ENCODE results near the gene ELMO3. TPM values are rescaled to one million over a fixed set of nuclear protein-coding genes. Genes with fewer than 3 reads are reported as not detected.

ELMO3 gene
- total RNA-seq, 1 donor from 2014 or later: 0.16 TPM

- DNase-seq: no peak
These were observed 44.5 kb downstream of the ELMO3 start for GRCh38 chr16:67243481-67243880.

GRCh38 chr16:67244387-67245185 lies 45.7 kb downstream of the ELMO3 start:
- no peak for DNase-seq

- no peak for DNase-seq
These were observed 46.3 kb downstream of the ELMO3 start for GRCh38 chr16:67245186-67245585.

DNA sequence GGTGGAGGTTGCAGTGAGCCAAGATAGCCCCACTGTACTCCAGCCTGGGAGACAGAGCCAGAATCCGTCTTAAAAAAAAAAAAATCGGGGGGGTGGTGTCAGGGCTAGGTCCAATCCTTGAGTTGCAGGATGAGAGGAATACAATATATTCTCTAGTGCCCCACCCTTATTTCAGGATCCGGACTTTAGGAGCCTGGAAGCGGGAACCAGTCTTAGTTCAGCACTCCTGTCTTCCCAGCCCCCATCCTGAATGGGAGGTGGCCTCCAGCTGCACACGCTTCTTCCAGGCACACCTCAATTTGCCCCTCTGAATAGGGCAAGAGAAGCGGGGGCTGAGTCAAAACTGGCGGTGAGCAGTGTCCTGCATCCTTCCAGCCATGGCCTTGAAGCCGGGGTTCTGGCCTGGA lies 46.7 kb downstream of the ELMO3 start:
- no peak for DNase-seq

DNA sequence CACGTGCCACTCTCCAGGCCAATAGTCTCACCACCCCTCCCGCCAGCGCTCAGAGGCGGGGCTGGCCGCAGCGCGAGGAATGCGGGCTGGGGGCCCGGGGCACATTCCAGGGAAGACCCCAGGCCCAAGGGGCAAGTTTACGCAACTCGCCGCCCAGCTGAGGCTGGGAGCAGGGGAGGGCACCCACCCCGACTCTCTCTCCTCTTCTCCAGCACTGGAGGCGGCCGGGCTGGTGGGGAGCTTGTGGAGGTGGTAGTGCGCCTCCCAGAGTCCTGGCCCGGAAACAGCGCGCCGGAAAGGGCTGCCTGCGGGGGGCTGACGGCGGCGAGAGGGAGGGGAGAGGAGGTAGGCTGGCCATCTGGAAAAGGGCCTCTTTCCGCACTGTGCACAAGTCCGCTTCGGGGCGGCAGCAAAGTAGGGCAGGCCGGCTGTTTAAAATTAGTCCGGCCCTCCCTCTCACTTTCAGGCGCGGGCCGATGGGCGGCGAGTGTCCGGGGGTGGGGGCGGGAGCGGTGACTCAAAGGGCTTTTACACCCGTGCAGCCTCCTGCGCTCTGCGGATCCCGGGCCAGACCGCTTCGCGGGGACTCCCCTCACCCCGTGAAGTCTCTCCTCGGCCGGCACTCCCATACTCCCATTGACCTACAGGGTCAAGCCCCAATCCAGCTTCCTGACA lies 47.3 kb downstream of the ELMO3 start:
- DNase-seq: peak; percentile 69

DNA sequence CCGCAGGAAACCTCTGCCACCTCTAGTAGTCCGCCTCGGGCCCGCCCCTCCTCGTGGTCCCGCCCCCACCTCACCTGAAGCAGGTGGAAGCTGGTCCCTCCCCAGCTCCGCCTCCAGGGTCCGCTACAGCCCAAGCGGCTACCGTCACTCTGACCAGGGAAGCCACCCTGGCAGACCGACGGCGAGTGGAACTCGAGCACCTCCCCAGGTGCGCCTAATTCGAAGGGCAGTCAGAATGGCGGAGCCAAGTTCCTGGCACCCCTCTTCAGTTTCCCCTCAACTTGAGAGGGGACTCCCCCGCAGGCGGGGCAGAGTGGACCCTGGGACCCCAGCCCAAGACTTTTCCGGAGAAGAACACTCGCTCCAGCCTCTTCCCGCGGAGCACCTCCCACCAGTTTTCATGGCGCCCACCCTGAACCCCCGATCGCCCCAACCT lies 47.8 kb downstream of the ELMO3 start:
- DNase-seq: no peak

- peak; percentile 95 for DNase-seq
These were observed 48.5 kb downstream of the ELMO3 start, which contains the start of gene FHOD1 for GRCh38 chr16:67247192-67248072. TSS of gene FHOD1 (minus strand) at chr16:67247481. CDS start at chr16:67247410, 71 bp downstream.

DNA sequence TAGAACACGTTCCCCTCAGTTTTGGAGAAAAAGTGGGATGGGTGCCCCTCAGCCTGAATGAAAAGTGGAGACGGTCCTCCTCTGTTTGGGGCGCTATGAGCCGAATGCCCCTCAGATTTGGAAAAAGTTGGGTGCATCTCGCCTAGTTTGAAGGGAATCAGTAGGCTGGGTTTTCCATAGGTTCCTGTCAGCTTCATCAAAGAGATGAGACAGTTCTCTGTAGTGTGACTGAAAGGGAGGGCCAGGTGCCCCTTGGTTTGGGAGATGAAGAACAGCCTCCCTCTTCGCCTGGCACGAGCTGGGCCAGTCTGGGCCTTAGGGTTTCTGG lies 49.1 kb downstream of the ELMO3 start:
- DNase-seq: no peak

- DNase-seq: no peak
These were observed 49.7 kb downstream of the ELMO3 start, which contains the start of gene SLC9A5 for GRCh38 chr16:67248401-67249177. TSS of gene SLC9A5 (plus strand) at chr16:67248979. CDS start at chr16:67249015, 36 bp downstream.

DNA sequence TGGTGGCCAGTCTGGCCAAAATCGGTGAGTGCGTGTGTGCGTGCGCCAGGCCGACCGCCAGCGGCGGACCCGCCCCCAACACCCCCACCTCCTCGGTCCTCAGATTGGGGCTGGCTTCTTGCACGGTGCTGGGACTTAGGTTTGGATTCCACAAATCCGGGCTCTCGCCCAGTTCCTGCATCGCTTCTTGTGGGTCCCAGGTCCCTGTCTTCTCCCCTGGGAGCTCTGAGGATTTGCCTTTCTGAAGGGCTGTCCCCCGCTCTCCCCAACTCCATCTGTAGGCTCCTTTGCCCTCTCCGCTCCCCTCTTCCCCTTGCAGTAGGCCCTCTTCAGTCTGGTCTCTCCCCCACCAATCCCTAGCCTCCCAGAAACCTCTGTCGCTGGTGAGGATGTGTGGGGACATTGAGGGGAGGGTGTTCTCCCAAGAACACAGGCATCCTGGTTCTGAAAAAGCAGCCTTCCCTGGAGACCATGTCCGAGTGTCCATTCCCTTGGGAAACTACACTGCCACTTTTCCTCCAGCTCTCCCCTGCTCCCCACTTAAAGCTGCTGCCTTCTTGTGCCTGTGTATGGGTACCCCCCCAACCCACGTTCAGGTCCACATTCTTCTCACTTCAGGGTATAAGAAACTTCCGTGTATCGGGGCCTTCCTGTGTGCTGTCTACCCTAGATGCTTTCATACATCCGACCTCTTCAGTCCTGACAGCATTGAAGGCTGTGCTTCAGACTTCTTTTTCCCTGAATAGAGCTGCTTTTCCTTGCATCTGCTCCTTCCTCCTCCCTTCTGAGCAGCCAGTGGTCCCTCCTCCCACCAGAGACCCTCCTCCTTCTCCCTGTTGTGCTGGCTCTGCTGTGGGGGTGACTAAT lies 50.5 kb downstream of the ELMO3 start:
- DNase-seq: no peak

- no peak for DNase-seq
These were observed 51.1 kb downstream of the ELMO3 start for GRCh38 chr16:67250045-67250327.

- no peak for DNase-seq
These were observed 53.9 kb downstream of the ELMO3 start for GRCh38 chr16:67252609-67253497.

Small RNA genes lying within 50 kb of the gene (small RNA-seq; reads per million reads assigned to genes)
- 6.7 reads per million, percentile 91 among the genes with 10 or more reads in this experiment for gene MIR328

Other genes with a start within 250 kb of the ELMO3 start
- 0.78 TPM for gene CES3, start 237.9 kb upstream of the ELMO3 start, total RNA-seq
- 15.4 TPM for gene CES4A, start 210.5 kb upstream of the ELMO3 start, total RNA-seq
- 65.4 TPM for gene CBFB, start 170.0 kb upstream of the ELMO3 start, total RNA-seq
- 19.8 TPM for gene PHAF1, start 89.2 kb upstream of the ELMO3 start, total RNA-seq
- 1.2 TPM for gene B3GNT9, start 48.1 kb upstream of the ELMO3 start, total RNA-seq
- gene TRADD, start 39.2 kb upstream of the ELMO3 start, total RNA-seq: 1.2 TPM
- gene FBXL8, start 39.2 kb upstream of the ELMO3 start, total RNA-seq: 2.0 TPM
- gene HSF4, start 34.4 kb upstream of the ELMO3 start, total RNA-seq: 5.1 TPM
- gene NOL3, start 28.6 kb upstream of the ELMO3 start, total RNA-seq: 4.1 TPM
- gene MATCAP1, start 15.2 kb upstream of the ELMO3 start, total RNA-seq: 49.1 TPM
- 0.47 TPM for gene EXOC3L1, start 9.0 kb upstream of the ELMO3 start, total RNA-seq
- gene E2F4, start 7.0 kb upstream of the ELMO3 start, total RNA-seq: 17.8 TPM
- gene TMEM208, start 28.0 kb downstream of the ELMO3 start, total RNA-seq: 14.7 TPM
- gene FHOD1, start 48.4 kb downstream of the ELMO3 start, total RNA-seq: 2.5 TPM
- 1.2 TPM for gene SLC9A5, start 49.8 kb downstream of the ELMO3 start, total RNA-seq
- 2.3 TPM for gene PLEKHG4, start 80.4 kb downstream of the ELMO3 start, total RNA-seq
- gene KCTD19, start 127.6 kb downstream of the ELMO3 start, total RNA-seq: 0.31 TPM
- gene LRRC36, start 127.7 kb downstream of the ELMO3 start, total RNA-seq: 1.4 TPM
- gene TPPP3, start 194.4 kb downstream of the ELMO3 start, total RNA-seq: 2.3 TPM
- 2.3 TPM for gene ZDHHC1, start 217.3 kb downstream of the ELMO3 start, total RNA-seq
- not detected for gene HSD11B2, start 232.0 kb downstream of the ELMO3 start, total RNA-seq

Data from occipital lobe (tissue), 3 donors.